HG02571 (cell line): ENCODE data around the gene YJEFN3.

Experiments
- ATAC-seq: cut with Tn5 transposase; IDR thresholded peaks from one replicate; pipeline ENCODE4 v1.9.1; 2021; ENCODE audit warnings: mild to moderate bottlenecking, moderate library complexity; ENCODE audit not compliant: unreplicated experiment

The YJEFN3 gene

DNA sequence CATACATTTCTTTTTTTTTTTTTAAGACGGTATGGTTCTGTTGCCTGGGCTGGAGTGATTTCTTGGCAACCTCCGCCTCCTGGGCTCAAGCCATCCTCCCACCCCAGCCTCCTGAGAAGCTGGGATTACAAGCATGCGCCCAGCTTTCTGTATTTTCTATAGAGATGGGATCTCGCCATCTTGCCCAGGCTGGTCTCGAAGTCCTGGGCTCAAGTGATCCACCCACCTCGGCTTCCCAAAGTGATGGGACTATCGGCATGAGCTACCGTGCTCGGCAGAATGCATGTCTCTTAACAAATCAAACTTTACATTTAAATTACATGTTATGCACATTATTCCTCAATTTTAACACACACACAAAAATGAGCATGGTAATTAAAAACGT, 11.5 kb upstream of the YJEFN3 start:
- no peak for ATAC-seq

GRCh38 chr19:19520989-19521388, 7.7 kb upstream of the YJEFN3 start:
- ATAC-seq: no peak

GRCh38 chr19:19523177-19523576, 5.5 kb upstream of the YJEFN3 start:
- ATAC-seq: no peak

GRCh38 chr19:19524053-19524452, 4.7 kb upstream of the YJEFN3 start:
- no peak for ATAC-seq

DNA sequence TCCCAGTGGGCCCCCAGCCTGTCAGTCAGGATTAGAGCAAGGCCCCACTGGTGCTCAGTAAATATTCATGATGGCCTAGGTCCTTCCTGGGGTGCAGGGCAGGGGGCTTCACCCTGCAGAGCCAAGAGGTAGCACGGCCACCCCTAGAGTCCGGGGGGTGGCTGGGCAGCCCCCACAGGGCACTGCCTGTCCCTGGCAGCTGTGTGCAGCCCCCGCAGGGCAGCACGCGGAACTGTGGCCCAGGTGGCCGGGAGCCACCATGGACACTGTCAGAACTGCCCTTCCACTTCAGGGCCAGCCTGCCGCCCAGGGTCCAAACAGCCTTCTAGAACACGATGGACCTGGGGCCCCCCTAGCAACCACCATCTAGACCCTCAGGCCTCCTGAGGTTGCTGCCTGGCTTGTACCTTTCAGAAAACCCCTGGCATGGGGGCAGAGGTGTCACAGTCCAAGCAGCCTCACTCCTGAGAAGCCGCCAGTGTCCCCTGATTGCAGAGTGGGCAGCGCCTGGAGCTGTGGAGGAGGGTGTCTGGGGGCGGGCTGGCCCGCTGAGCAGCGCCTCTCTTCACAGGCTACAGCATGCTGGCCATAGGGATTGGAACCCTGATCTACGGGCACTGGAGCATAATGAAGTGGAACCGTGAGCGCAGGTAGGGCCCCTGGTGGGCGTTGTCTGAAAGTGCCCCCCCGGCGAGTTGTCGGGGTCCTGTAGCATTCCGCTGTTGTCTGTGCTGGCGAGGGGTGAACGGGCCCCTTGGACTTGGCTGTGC, 2.9 kb upstream of the YJEFN3 start:
- ATAC-seq: no peak

GRCh38 chr19:19526581-19527370, 1.9 kb upstream of the YJEFN3 start:
- ATAC-seq: no peak

DNA sequence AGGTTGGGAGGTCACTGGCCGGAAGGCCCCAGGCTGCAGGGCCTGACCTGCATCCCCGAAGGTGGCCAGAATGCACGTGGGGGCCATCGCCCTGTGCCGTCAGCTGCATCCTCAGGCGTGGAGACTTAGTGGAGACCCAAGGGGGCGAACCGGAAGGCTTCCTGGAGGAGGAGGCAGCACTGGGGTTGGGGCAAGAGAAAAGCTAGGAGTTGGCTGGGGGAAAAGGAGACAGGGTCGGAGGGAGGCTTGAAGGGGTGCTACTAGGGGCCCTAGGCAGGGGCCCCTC, 1.4 kb upstream of the YJEFN3 start:
- ATAC-seq: no peak

DNA sequence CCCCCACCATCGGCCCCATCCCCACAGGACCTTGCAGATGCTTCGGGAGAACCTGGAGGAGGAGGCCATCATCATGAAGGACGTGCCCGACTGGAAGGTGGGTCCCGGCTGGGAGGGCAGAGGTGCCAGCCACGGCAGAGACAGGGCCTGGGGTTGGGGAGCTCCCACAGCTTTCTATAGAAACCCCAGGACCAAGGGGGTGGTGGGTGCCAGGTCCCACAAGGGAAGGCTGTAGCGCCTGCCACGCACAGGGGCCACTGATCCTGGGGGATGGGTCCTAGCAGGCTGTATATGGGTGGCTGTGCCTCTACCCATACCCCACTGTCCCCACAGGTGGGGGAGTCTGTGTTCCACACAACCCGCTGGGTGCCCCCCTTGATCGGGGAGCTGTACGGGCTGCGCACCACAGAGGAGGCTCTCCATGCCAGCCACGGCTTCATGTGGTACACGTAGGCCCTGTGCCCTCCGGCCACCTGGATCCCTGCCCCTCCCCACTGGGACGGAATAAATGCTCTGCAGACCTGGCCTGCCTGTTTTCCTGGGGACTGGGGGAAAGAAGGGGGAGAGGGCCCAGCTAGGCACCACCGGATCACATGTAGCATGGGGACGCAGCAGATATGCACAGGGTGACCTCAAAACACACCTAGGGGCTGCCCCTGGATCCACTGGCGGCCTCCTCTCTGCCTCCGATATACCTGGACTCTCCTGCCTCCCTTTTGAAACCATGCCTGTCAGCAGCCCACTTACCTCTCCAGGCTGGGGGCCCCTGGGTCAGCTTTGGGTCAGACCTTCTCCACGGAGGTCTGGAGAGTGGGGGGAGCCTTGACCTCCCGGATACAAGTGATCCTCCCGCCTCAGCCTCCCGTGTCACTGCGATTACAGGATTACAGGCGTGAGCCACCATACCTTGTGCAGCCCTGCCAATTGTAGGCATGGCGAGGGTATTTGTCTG, 761 bp upstream of the YJEFN3 start:
- no peak for ATAC-seq

DNA sequence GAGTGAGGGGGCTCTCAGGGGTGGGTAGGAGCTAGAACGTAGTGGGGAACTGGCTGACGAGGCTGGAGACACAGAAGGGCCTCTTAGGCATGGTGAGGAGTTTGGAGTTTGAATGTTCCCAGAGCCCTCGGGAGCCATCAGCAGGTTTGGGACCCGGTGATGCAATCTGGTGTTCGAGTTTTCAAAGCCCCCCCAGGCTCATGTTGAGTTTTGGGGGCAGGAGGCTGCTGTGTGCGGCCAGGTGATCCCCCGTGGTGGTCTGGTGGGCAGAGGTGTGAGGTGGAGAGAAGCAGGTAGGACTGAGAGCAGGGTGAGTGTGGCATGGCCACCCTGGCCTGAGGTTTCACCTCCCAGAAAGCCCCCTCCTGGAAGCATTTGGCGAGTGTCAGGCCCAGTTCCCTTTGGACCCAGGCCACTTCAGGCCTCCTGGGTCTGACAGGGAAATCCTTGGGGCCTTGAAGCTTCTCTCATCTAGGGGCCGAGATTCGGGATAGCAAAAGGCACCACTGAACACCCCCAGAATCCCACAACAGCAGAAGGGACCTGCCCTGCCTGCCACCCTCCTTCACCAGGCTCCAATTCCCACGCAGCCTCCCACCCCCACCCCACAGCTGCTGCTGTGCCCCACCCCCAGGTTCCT, 1.2 kb downstream of the YJEFN3 start:
- ATAC-seq: no peak

DNA sequence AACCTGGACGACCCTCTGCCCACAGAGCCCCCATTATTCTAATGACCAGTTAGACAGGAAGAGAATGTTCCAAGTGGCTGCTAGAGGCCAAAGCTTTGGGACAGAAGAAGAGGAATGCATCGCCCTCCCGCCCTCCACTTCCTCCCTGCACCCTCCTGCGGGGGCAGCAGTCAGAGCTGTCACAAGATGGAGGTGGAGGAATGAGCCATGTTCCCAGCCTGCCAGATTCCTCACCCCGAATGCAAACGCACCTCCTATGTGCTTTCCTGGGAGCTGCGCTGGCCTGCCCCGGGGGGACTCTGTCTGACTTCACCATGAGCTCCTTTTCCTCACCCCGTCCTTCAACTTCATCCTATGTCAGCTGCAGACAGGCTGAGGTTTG, 1.7 kb downstream of the YJEFN3 start:
- ATAC-seq: no peak

GRCh38 chr19:19530889-19531288, 2.2 kb downstream of the YJEFN3 start:
- no peak for ATAC-seq

- ATAC-seq: no peak
Measured at GRCh38 chr19:19531951-19532805, 3.5 kb downstream of the YJEFN3 start.

GRCh38 chr19:19532806-19533701, 4.3 kb downstream of the YJEFN3 start:
- ATAC-seq: no peak

DNA sequence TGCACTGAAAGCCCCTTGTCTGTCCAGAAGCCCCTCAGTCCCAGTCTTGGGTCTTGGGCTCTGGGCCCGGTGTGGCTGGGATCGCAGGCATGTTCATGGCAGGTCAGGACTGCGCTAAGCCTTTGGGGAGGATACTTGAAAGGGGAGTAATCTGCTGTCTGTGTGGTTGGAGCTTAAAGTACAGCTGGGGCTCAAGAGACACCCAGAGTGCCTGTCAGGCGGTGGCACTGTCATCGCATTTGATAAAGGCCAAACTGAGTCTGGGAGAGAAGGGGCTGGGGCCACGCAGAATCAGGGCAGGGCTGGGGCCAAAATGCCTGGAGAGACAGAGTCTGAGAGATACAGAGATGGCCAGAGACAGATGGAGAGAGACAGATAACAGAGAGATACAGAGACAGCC, 5.1 kb downstream of the YJEFN3 start:
- no peak for ATAC-seq

DNA sequence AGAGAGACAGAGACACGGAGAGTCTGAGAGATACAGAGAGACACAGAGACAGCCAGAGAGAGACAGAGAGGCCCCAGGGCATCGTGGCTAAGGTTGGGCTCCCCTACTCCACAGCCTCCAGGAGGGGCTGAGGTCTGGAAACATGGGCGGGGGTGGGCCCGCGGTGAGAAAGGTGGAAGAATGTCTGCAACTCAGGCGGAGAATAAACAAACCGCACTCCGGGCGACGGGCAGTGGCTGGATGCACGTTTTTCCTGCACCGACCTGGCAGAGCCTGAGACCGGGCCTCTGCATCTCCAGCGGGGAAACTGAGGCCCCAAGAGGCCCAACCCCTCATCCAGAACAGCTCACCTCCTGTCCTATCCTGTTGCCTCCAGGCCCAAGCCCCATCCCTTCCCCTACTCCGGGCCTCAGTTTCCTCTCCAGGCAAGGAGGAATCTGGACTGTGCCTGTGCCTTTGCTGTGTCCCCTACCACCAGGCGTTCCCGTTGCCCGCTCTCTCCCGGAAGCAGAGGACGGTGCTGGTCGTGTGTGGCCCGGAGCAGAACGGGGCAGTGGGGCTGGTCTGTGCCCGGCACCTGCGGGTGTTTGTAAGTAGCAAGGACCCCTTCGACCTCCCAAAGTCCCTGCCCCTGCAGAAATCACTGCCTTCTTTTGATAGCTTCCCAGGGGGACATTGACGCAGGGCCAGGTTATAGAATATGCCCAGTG, 6.0 kb downstream of the YJEFN3 start:
- ATAC-seq: no peak

DNA sequence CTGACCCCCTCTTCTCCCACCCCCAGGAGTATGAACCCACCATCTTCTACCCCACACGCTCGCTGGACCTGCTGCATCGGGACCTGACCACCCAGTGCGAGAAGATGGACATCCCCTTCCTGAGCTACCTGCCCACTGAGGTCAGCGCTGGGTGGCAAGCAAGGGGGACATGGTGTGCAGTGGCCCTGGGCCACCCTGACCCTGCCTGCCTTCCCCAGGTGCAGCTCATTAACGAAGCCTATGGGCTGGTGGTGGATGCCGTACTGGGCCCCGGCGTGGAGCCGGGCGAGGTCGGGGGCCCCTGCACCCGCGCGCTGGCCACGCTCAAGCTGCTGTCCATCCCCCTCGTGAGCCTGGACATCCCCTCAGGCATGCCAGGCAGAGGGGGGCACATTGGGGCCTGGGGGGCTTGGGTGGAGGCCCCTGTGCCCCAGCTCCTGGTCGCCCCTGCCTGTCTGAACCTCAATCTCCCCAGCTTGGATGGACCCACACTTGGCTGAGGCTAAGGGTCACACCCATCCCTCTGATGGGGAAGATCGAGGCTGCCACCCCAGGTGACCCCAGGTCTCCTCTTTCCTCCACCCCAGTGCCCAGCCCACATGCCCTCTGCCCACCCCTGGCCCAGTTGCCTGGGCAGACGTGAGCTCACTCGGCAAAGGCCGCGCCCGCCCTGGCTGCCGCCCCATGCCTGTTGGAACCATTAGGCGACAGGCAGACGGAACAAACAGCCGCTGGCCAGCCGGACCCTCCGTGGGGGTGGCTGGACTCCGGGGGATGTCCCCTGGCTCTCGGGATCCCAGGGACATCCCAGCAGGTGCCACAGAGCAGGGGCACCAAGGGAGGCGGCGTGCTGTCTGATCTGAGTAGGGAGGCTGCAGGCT, 6.8 kb downstream of the YJEFN3 start:
- ATAC-seq: no peak
